H1 (cell line): Measurements from ENCODE around the gene OR51V1. TPM values are rescaled to one million over a fixed set of nuclear protein-coding genes. Genes with fewer than 3 reads are reported as not detected.

Experiments
- CTCF ChIA-PET: fragments of 300-600 bp; sonication (Branson Sonifier 250); formaldehyde crosslinking; loops from one replicate; lab custom pipeline; 2021; ENCODE audit not compliant: partially characterized antibody; lab: Charles Lee
- POLR2A ChIA-PET: fragments of 300-600 bp; sonication (Branson Sonifier 250); formaldehyde crosslinking; loops from one replicate; lab custom pipeline; 2021; ENCODE audit warnings: inconsistent platforms; ENCODE audit not compliant: partially characterized antibody; lab: Charles Lee
- DNase-seq, 2 experiments: peaks; one replicate each; pipeline versions ENCODE4 v3.0.0 to v3.0.0-alpha.2; 2010 to 2022; ENCODE audit warnings: low spot score in 2 of 2, low read depth in 1 of 2, mixed read lengths in 1 of 2
- FAIRE-seq: peaks from 2 replicates; lab custom pipeline; 2011; peaks lifted over from hg19 to GRCh38; lab: Jason Lieb, UNC
- H2AFZ ChIP-seq: 2 replicates; pipeline ENCODE4 v1.8.1; 2012; ENCODE audit warnings: low read length, inconsistent platforms
- H2AK5ac ChIP-seq: 2 replicates; pipeline ENCODE4 v1.6.1; 2013; ENCODE audit warnings: low read depth, low read length
- H2BK120ac ChIP-seq: replicated peaks from 2 replicates; pipeline ENCODE3; 2013; ENCODE audit warnings: low read depth, low read length, inconsistent platforms
- H2BK12ac ChIP-seq: 2 replicates; pipeline ENCODE4 v1.6.1; 2013; ENCODE audit warnings: low read depth, low read length
- H2BK15ac ChIP-seq: 2 replicates; pipeline ENCODE4 v1.6.1; 2013; ENCODE audit warnings: low read length
- H2BK20ac ChIP-seq: 2 replicates; pipeline ENCODE4 v1.6.1; 2013; ENCODE audit warnings: low read length
- H2BK5ac ChIP-seq: 2 replicates; pipeline ENCODE4 v1.6.1; 2013; ENCODE audit warnings: low read depth, low read length
- H3K14ac ChIP-seq: 2 replicates; pipeline ENCODE4 v1.6.1; 2013; ENCODE audit warnings: inconsistent platforms; ENCODE audit not compliant: insufficient read length
- H3K18ac ChIP-seq: 2 replicates; pipeline ENCODE4 v1.6.1; 2013; ENCODE audit warnings: low read length; ENCODE audit errors: extremely low read depth
- H3K23ac ChIP-seq: 2 replicates; pipeline ENCODE4 v1.6.1; 2013; ENCODE audit warnings: inconsistent platforms; ENCODE audit not compliant: insufficient read length
- H3K23me2 ChIP-seq: 2 replicates; pipeline ENCODE4 v1.6.1; 2013; ENCODE audit warnings: low read depth, low read length
- H3K27ac ChIP-seq: 2 replicates; pipeline ENCODE4 v1.6.1; 2011; ENCODE audit warnings: low read depth, low read length, inconsistent platforms
- H3K27me3 ChIP-seq, 4 experiments: replicated peaks in 1 of 4; 1 replicate in 1 of 4; 2 replicates in 3 of 4; pipeline versions ENCODE4 v1.6.1 to v1.8.1; 2011 to 2013; ENCODE audit warnings: low read length in 3 of 4, mild to moderate bottlenecking in 3 of 4, inconsistent platforms in 2 of 4, mixed read lengths in 2 of 4, moderate library complexity in 1 of 4; ENCODE audit not compliant: control insufficient read depth in 3 of 4, insufficient read depth in 3 of 4; ENCODE audit errors: extremely low read depth in 1 of 4
- H3K36me3 ChIP-seq, 4 experiments: 2 replicates each; pipeline versions ENCODE4 v1.6.1 to v1.8.1; 2011 to 2013; ENCODE audit warnings: mild to moderate bottlenecking in 4 of 4, low read length in 3 of 4, moderate library complexity in 2 of 4, control low read depth in 1 of 4, inconsistent platforms in 1 of 4; ENCODE audit not compliant: insufficient read depth in 4 of 4, control insufficient read depth in 2 of 4
- H3K4ac ChIP-seq: replicated peaks from 2 replicates; pipeline ENCODE3; 2013; ENCODE audit warnings: low read length, low read depth, mixed read lengths, inconsistent platforms; ENCODE audit not compliant: insufficient read length
- H3K4me1 ChIP-seq, 4 experiments: replicated peaks in 1 of 4; 1 replicate in 1 of 4; 2 replicates in 3 of 4; pipeline versions ENCODE4 v1.6.1 to v1.8.1; 2011 to 2013; ENCODE audit warnings: low read length in 3 of 4, inconsistent platforms in 2 of 4, mixed read lengths in 1 of 4; ENCODE audit not compliant: insufficient read depth in 4 of 4, control insufficient read depth in 3 of 4
- H3K4me2 ChIP-seq, 2 experiments: 2 replicates each; pipeline versions ENCODE4 v1.6.1 to v1.8.1; 2011 to 2013; ENCODE audit warnings: low read depth in 2 of 2, low read length in 2 of 2, control low read depth in 1 of 2, inconsistent platforms in 1 of 2, mild to moderate bottlenecking in 1 of 2; ENCODE audit not compliant: insufficient read depth in 1 of 2
- H3K4me3 ChIP-seq, 4 experiments: fragments of 200-600, 300-600 bp in 1 of 4; sonication (generic), shearing (Covaris generic), sonication (Bioruptor Twin) in 1 of 4; 2 replicates each; pipeline versions ENCODE4 v1.5.1 to v1.8.1; 2011 to 2016; ENCODE audit warnings: low read length in 4 of 4, low read depth in 3 of 4, control low read depth in 2 of 4, inconsistent platforms in 2 of 4, mild to moderate bottlenecking in 2 of 4, mixed read lengths in 1 of 4, moderate library complexity in 1 of 4; ENCODE audit not compliant: insufficient read depth in 2 of 4; ENCODE audit errors: extremely low read depth in 1 of 4
- H3K56ac ChIP-seq: replicated peaks from 2 replicates; pipeline ENCODE3; 2013; ENCODE audit warnings: low read depth, mild to moderate bottlenecking, mixed read lengths, low read length, inconsistent platforms; ENCODE audit not compliant: insufficient read length
- H3K79me1 ChIP-seq: 2 replicates; pipeline ENCODE4 v1.6.1; 2013; ENCODE audit warnings: low read depth, low read length, control low read depth
- H3K79me2 ChIP-seq, 2 experiments: 2 replicates each; pipeline versions ENCODE4 v1.6.1 to v1.8.1; 2012 to 2013; ENCODE audit warnings: low read length in 2 of 2, mild to moderate bottlenecking in 2 of 2, inconsistent platforms in 1 of 2; ENCODE audit not compliant: insufficient read depth in 2 of 2, control insufficient read depth in 1 of 2
- H3K9ac ChIP-seq, 4 experiments: replicated peaks in 1 of 4; 1 replicate in 1 of 4; 2 replicates in 3 of 4; pipeline versions ENCODE4 v1.6.1 to v1.8.1; 2011 to 2013; ENCODE audit warnings: low read depth in 3 of 4, low read length in 3 of 4, control low read depth in 2 of 4, mild to moderate bottlenecking in 2 of 4, moderate library complexity in 2 of 4, inconsistent platforms in 1 of 4; ENCODE audit errors: extremely low read depth in 1 of 4
- H3K9me3 ChIP-seq, 2 experiments: 2 replicates each; pipeline versions ENCODE4 v1.6.1 to v1.8.1; 2012 to 2013; ENCODE audit warnings: mild to moderate bottlenecking in 2 of 2, moderate library complexity in 2 of 2, control low read depth in 1 of 2, inconsistent platforms in 1 of 2, low read depth in 1 of 2, low read length in 1 of 2, mixed read lengths in 1 of 2; ENCODE audit not compliant: insufficient read depth in 2 of 2
- H4K20me1 ChIP-seq, 2 experiments: replicated peaks in 1 of 2; 2 replicates each; pipeline versions ENCODE3 to v1.8.1; 2011 to 2013; ENCODE audit warnings: inconsistent platforms in 2 of 2, low read length in 2 of 2, mild to moderate bottlenecking in 1 of 2; ENCODE audit not compliant: insufficient read depth in 2 of 2, control insufficient read depth in 1 of 2
- H4K5ac ChIP-seq: 2 replicates; pipeline ENCODE4 v1.6.1; 2013; ENCODE audit warnings: low read length, low read depth, mixed read lengths, inconsistent platforms; ENCODE audit not compliant: insufficient read length
- H4K8ac ChIP-seq: 2 replicates; pipeline ENCODE4 v1.8.0; 2013; ENCODE audit warnings: mild to moderate bottlenecking, moderate library complexity, low read length, inconsistent platforms; ENCODE audit not compliant: insufficient read depth; ENCODE audit errors: extremely low read depth
- H4K91ac ChIP-seq: replicated peaks from 2 replicates; pipeline ENCODE3; 2013; ENCODE audit warnings: low read length, mixed read lengths, inconsistent platforms; ENCODE audit not compliant: insufficient read length
- CREB1 ChIP-seq: IDR thresholded peaks from 2 replicates; pipeline ENCODE4 v1.6.1; 2012; ENCODE audit warnings: inconsistent platforms
- EGR1 ChIP-seq: IDR thresholded peaks from 2 replicates; pipeline ENCODE4 v1.6.1; 2011; ENCODE audit warnings: low read depth, low read length, borderline replicate concordance
- GABPA ChIP-seq: IDR thresholded peaks from 2 replicates; pipeline ENCODE4 v1.6.1; 2011; ENCODE audit warnings: mild to moderate bottlenecking, low read length, moderate library complexity, borderline replicate concordance; ENCODE audit not compliant: insufficient read depth
- HDAC2 ChIP-seq, 2 experiments: fragments of 300-600 bp in 1 of 2; sonication (generic) in 1 of 2; IDR thresholded peaks; 2 replicates each; pipeline ENCODE4 v1.6.1; 2011 to 2012; ENCODE audit warnings: low read depth in 2 of 2, low read length in 2 of 2, mild to moderate bottlenecking in 2 of 2, moderate library complexity in 2 of 2, borderline replicate concordance in 1 of 2, inconsistent platforms in 1 of 2
- SP4 ChIP-seq: IDR thresholded peaks from 2 replicates; pipeline ENCODE4 v1.6.1; 2012; ENCODE audit warnings: low read length, inconsistent platforms
- whole genome bisulfite sequencing, 2 experiments: shearing (Covaris generic) in 1 of 2; methylation state at CpG; one replicate each; pipeline versions ENCODE4 v1.1.6 to v1.1.7; 2013 to 2015; ENCODE audit warnings: low lambda C conversion rate in 2 of 2, mixed read lengths in 2 of 2, inconsistent platforms in 1 of 2, low coverage in 1 of 2, missing lambda C conversion rate in 1 of 2; ENCODE audit not compliant: insufficient replicate concordance in 2 of 2, insufficient coverage in 1 of 2, insufficient read length in 1 of 2; ENCODE audit errors: extremely low coverage in 1 of 2, missing lambda C conversion rate in 1 of 2; 5-methylcytosine and 5-hydroxymethylcytosine counted together
- polyA plus RNA-seq, 7 experiments: library from polyadenylated mRNA; depleted of rRNA in 3 of 7; stranded (reverse) in 5 of 7; unstranded in 2 of 7; fragments of >200 nt in 5 of 7; fragments of 200-250 nt in 2 of 7; gene quantifications; 1 replicate in 5 of 7; 2 replicates in 1 of 7; 4 replicates in 1 of 7; pipeline versions ENCODE4 v1.2.1 to v1.2.3, GENCODE V29; 2011 to 2013; ENCODE audit warnings: missing spikeins in 2 of 7, mixed read lengths in 2 of 7
- total RNA-seq: library from RNA; stranded (reverse); fragmentation: NEBNext Ultra II Directional; extraction: Animal tissue kit (Norgen Biotek cat#: 25700); gene quantifications from 2 replicates; pipeline ENCODE4 v1.2.1, GENCODE V29; 2021

The OR51V1 gene
- total and polyA plus RNA-seq, 2 of the 8 experiments (the other 6 are each of a cell fraction or from before 2014, with no cell fraction given) = not detected

GRCh38 chr11:5224538-5225479, 24.3 kb upstream of the OR51V1 start:
- no peaks in the 10 kb centered on the region for H3K36me3 ChIP-seq
- H3K4me1 ChIP-seq = no peaks in the 10 kb centered on the region
- no peaks in the 10 kb centered on the region for H3K79me1 ChIP-seq
- H2AK5ac ChIP-seq = no peak overlapping the region
- H4K8ac ChIP-seq = no peak overlapping the region
- H3K27me3 ChIP-seq = no peaks in the 10 kb centered on the region
- H3K27ac ChIP-seq = no peak overlapping the region
- no peak overlapping the region for H2BK5ac ChIP-seq
- H4K5ac ChIP-seq = no peak overlapping the region
- H3K4me3 ChIP-seq = no peak overlapping the region
- H3K23ac ChIP-seq = no peak overlapping the region
- H3K14ac ChIP-seq = no peak overlapping the region
- WGBS, 2 experiments = 86% methylated on average over 6 of the region's 6 CpGs; no CpG with 5 or more reads in 1 of the 2 experiments
- ChIA-PET CTCF (interaction anchor here (1.3 kb wide), 1 partner anchor 11 kb away, joined by 6 read pairs; no protein-coding TSS in a partner anchor), POLR2A (no interaction called here)
- no peak overlapping the region for H2BK15ac ChIP-seq
- H2BK20ac ChIP-seq = no peak overlapping the region
- DNase-seq (no peak), FAIRE-seq (no peak)
- H3K79me2 ChIP-seq = no peaks in the 10 kb centered on the region
- H2AFZ ChIP-seq = 0 out of 2 replicates have a peak overlapping the region, but pooled peaks have one; percentile 32
- H3K9ac ChIP-seq = no peak overlapping the region
- no peak overlapping the region for H3K18ac ChIP-seq
- no peaks in the 10 kb centered on the region; the same call in 1 of the 2 replicates for H3K23me2 ChIP-seq
- TF ChIP-seq HDAC2 (IDR thresholded peaks at IDR 0.05; ENCODE audit: borderline replicate concordance in 1 of 2, low read depth in 2 of 2, low read length in 2 of 2) (no peak), SP4 (no peak), GABPA (no peak), EGR1 (no peak), CREB1 (no peak)
- H2BK12ac ChIP-seq = no peak overlapping the region
- H4K20me1 ChIP-seq = no peaks in the 10 kb centered on the region
- H3K4ac ChIP-seq = no peak overlapping the region
- no peak overlapping the region for H3K56ac ChIP-seq
- no peak overlapping the region for H4K91ac ChIP-seq
- H2BK120ac ChIP-seq = no peak overlapping the region
- H3K4me2 ChIP-seq = no peak overlapping the region
- peaks cover 4 to 6% of the 10 kb centered on the region in 2 experiments; a peak in 2 of 4 replicates for H3K9me3 ChIP-seq
